B cell (primary cell): Measurements from ENCODE around the gene ZNF442. TPM values are rescaled to one million over a fixed set of nuclear protein-coding genes. Genes with fewer than 3 reads are reported as not detected.

Source experiments
- ATAC-seq: fragments of 200-7000 bp; cut with Tn5 transposase; one replicate; pipeline ENCODE4 v1.10.0; 2021; ENCODE audit warnings: low read depth, mild to moderate bottlenecking, moderate number of reproducible peaks, moderate library complexity
- CTCF ChIA-PET: fragments of 350-600 bp; sonication (Branson Sonifier 250); formaldehyde crosslinking; loops from one replicate; lab custom pipeline; 2021; ENCODE audit warnings: antibody characterized with exemption, inconsistent platforms; lab: Charles Lee
- POLR2A ChIA-PET: fragments of 350-600 bp; sonication (Branson Sonifier 250); formaldehyde crosslinking; loops from one replicate; lab custom pipeline; 2021; ENCODE audit warnings: antibody characterized with exemption; lab: Charles Lee
- DNase-seq: peaks from one replicate; pipeline ENCODE4 v3.0.0; 2013
- H2AFZ ChIP-seq: 2 replicates; pipeline ENCODE4 v1.6.1; 2012; ENCODE audit warnings: mild to moderate bottlenecking, low read depth, low read length; ENCODE audit not compliant: insufficient read depth, poor library complexity, severe bottlenecking
- H3K27ac ChIP-seq, 2 donors: 1 replicate in 1 of 2; 2 replicates in 1 of 2; pipeline ENCODE4 v1.5.1; 2012 to 2013; ENCODE audit warnings: low read length in 2 of 2, mild to moderate bottlenecking in 2 of 2, moderate library complexity in 1 of 2
- H3K27me3 ChIP-seq, 4 experiments: fragments of 200-600 bp in 1 of 4; sonication (generic) in 1 of 4; replicated peaks in 1 of 4; 1 replicate in 2 of 4; 2 replicates in 2 of 4; pipeline versions ENCODE4 v1.6.1 to v1.7.0; 2013 to 2016; ENCODE audit warnings: low read length in 3 of 4, mild to moderate bottlenecking in 2 of 4, mixed read lengths in 1 of 4, moderate library complexity in 1 of 4; ENCODE audit not compliant: insufficient read depth in 4 of 4, control insufficient read depth in 3 of 4; ENCODE audit errors: control extremely low read depth in 1 of 4
- H3K36me3 ChIP-seq, 2 experiments: replicated peaks in 1 of 2; 1 replicate in 1 of 2; 2 replicates in 1 of 2; pipeline versions ENCODE4 v1.6.1 to v1.7.1; 2013; ENCODE audit warnings: low read length in 1 of 2; ENCODE audit not compliant: insufficient read depth in 2 of 2, control insufficient read depth in 1 of 2; ENCODE audit errors: control extremely low read depth in 1 of 2, extremely low read depth in 1 of 2
- H3K4me1 ChIP-seq, 2 donors: fragments of 200-600 bp in 1 of 2; sonication (generic) in 1 of 2; 1 replicate in 1 of 2; 2 replicates in 1 of 2; pipeline versions ENCODE4 v1.5.1 to v1.6.1; 2013 to 2017; ENCODE audit warnings: low read length in 2 of 2; ENCODE audit not compliant: control insufficient read depth in 2 of 2, insufficient read depth in 2 of 2
- H3K4me2 ChIP-seq: replicated peaks from 2 replicates; pipeline ENCODE3; 2012; ENCODE audit warnings: mild to moderate bottlenecking, low read depth, low read length; ENCODE audit not compliant: poor library complexity, severe bottlenecking
- H3K4me3 ChIP-seq, 5 experiments: fragments of 200-600 bp in 1 of 5; sonication (generic) in 1 of 5; 1 replicate in 3 of 5; 2 replicates in 2 of 5; pipeline versions ENCODE4 v1.5.1 to v1.7.0; 2011 to 2016; ENCODE audit warnings: low read length in 4 of 5, mild to moderate bottlenecking in 4 of 5, low read depth in 2 of 5, control low read depth in 1 of 5, moderate library complexity in 1 of 5; ENCODE audit not compliant: insufficient read depth in 1 of 5; ENCODE audit errors: control extremely low read depth in 1 of 5, extremely low read depth in 1 of 5
- H3K79me2 ChIP-seq: fragments of 200-600 bp; sonication (generic); one replicate; pipeline ENCODE4 v1.6.0; 2016; ENCODE audit warnings: low read length; ENCODE audit not compliant: control insufficient read depth, insufficient read depth
- H3K9ac ChIP-seq: fragments of 200-600 bp; sonication (generic); 2 replicates; pipeline ENCODE4 v1.6.1; 2017; ENCODE audit warnings: mild to moderate bottlenecking, low read length, moderate library complexity
- H3K9me3 ChIP-seq, 3 donors: one replicate each; pipeline versions ENCODE4 v1.6.1 to v1.7.1; 2013; ENCODE audit warnings: low read length in 2 of 3; ENCODE audit not compliant: control insufficient read depth in 2 of 3, insufficient read depth in 1 of 3; ENCODE audit errors: control extremely low read depth in 1 of 3
- H4K20me1 ChIP-seq: 2 replicates; pipeline ENCODE4 v1.6.0; 2012; ENCODE audit warnings: mild to moderate bottlenecking, low read length; ENCODE audit not compliant: insufficient read depth, control insufficient read depth, poor library complexity, severe bottlenecking
- H3K27ac Mint-ChIP-seq: one replicate; pipeline ENCODE4 v1.8.0; 2021; ENCODE audit warnings: mixed read lengths
- H3K27me3 Mint-ChIP-seq: one replicate; pipeline ENCODE4 v1.8.0; 2021; ENCODE audit warnings: mixed read lengths
- H3K4me1 Mint-ChIP-seq: one replicate; pipeline ENCODE4 v1.8.0; 2021; ENCODE audit warnings: mixed read lengths
- H3K4me3 Mint-ChIP-seq: one replicate; pipeline ENCODE4 v1.8.0; 2021; ENCODE audit warnings: mixed read lengths
- H3K9me3 Mint-ChIP-seq: one replicate; pipeline ENCODE4 v1.8.0; 2022; ENCODE audit warnings: mixed read lengths; ENCODE audit not compliant: insufficient read depth
- CTCF ChIP-seq: fragments of 200-600 bp; IDR thresholded peaks from one replicate; pipeline ENCODE4 v1.8.0; 2022; ENCODE audit warnings: antibody characterized with exemption, mild to moderate bottlenecking
- EZH2 ChIP-seq: IDR thresholded peaks from 2 replicates; pipeline ENCODE4 v1.6.1; 2012; ENCODE audit warnings: borderline replicate concordance, low read depth, mild to moderate bottlenecking, moderate library complexity, low read length; ENCODE audit not compliant: insufficient read depth, poor library complexity, severe bottlenecking
- WGBS: methylation state at CpG from one replicate; pipeline ENCODE4 v1.1.5; 2013; ENCODE audit warnings: missing lambda C conversion rate; ENCODE audit not compliant: insufficient coverage; 5-methylcytosine and 5-hydroxymethylcytosine counted together
- intact Hi-C: fragments of 100-400 bp; cut with micrococcal nuclease; formaldehyde crosslinking; loops from one replicate; pipeline ENCODE4 v1.10.0; 2022
- polyA plus RNA-seq: library from polyadenylated mRNA; depleted of rRNA; stranded (reverse); fragments of >200 nt; gene quantifications from 2 replicates; pipeline ENCODE4 v1.2.3, GENCODE V29; 2012
- total RNA-seq, 2 donors: library from RNA; stranded (reverse); fragments of 120-200 nt in 1 of 2; gene quantifications; 1 replicate in 1 of 2; 2 replicates in 1 of 2; pipeline versions ENCODE4 v1.2.3 to v1.2.4, GENCODE V29; 2013 to 2022

ZNF442 gene
- total and polyA plus RNA-seq, 2 donors (not counting 1 experiment from before 2014, with no cell fraction given): 0.69 to 6.9 TPM

- H3K36me3 ChIP-seq: peaks cover 0 to 10% of the 10 kb centered on the region in 2 experiments
- no peak for DNase-seq
- H2AFZ ChIP-seq: no peak overlapping the region
- POLR2A ChIA-PET: no interaction called here
- no peaks in the 10 kb centered on the region for H3K27me3 Mint-ChIP-seq
- H3K9ac ChIP-seq: no peak overlapping the region
- peaks cover 12% of the 10 kb centered on the region for H3K4me1 Mint-ChIP-seq
- no peak overlapping the region for H3K4me3 ChIP-seq
- H3K9me3 ChIP-seq: peaks cover 0 to 8% (median 5%) of the 10 kb centered on the region in 3 donors
- TF ChIP-seq EZH2: no peak
- no peaks in the 10 kb centered on the region for H4K20me1 ChIP-seq
- CTCF ChIA-PET: no interaction called here
- ATAC-seq: no peak
- intact Hi-C loops: no loop called here
- H3K79me2 ChIP-seq: peaks cover 49% of the 10 kb centered on the region
- no peak overlapping the region for H3K27ac ChIP-seq
- no peak overlapping the region for H3K4me3 Mint-ChIP-seq
- peaks cover 6 to 7% of the 10 kb centered on the region in 2 donors for H3K4me1 ChIP-seq
- H3K4me2 ChIP-seq: no peak overlapping the region
- H3K27me3 ChIP-seq: no peaks in the 10 kb centered on the region
- H3K27ac Mint-ChIP-seq: no peak overlapping the region
- no peaks in the 10 kb centered on the region for H3K9me3 Mint-ChIP-seq
These were observed 39.8 kb downstream of the ZNF442 start for GRCh38 chr19:12325690-12326089.

GRCh38 chr19:12318782-12319413 is 46.6 kb downstream of the ZNF442 start:
- 94% methylated on average over 9 of the region's 13 CpGs for WGBS
- H3K27me3 Mint-ChIP-seq: no peaks in the 10 kb centered on the region
- intact Hi-C loops: no loop called here
- H3K79me2 ChIP-seq: peaks cover 12% of the 10 kb centered on the region
- H3K4me1 ChIP-seq: no peaks in the 10 kb centered on the region
- H2AFZ ChIP-seq: no peak overlapping the region
- ATAC-seq: no peak
- H3K9me3 Mint-ChIP-seq: peaks cover 8% of the 10 kb centered on the region
- H3K9me3 ChIP-seq: peaks cover 7 to 12% (median 9%) of the 10 kb centered on the region in 3 donors
- H3K27ac Mint-ChIP-seq: no peak overlapping the region
- H4K20me1 ChIP-seq: no peaks in the 10 kb centered on the region
- no peak overlapping the region for H3K9ac ChIP-seq
- POLR2A ChIA-PET: interaction anchor here (0.6 kb wide), 1 partner anchor 274 kb away, joined by 3 read pairs; no protein-coding TSS in a partner anchor
- H3K36me3 ChIP-seq: peaks cover 2 to 28% of the 10 kb centered on the region in 2 experiments
- no peak for DNase-seq
- H3K27ac ChIP-seq: no peak overlapping the region
- no peak overlapping the region for H3K4me3 ChIP-seq
- no peaks in the 10 kb centered on the region for H3K27me3 ChIP-seq
- no peak for TF ChIP-seq CTCF
- no peak for TF ChIP-seq EZH2
- H3K4me2 ChIP-seq: no peak overlapping the region
- CTCF ChIA-PET: no interaction called here
- no peak overlapping the region for H3K4me3 Mint-ChIP-seq
- H3K4me1 Mint-ChIP-seq: no peaks in the 10 kb centered on the region
